ENCODE data around the gene YEATS2. TPM values are rescaled to one million over a fixed set of nuclear protein-coding genes. Genes with fewer than 3 reads are reported as not detected.
A peak's percentile ranks its signal among the peaks of the same experiment; 100 is the strongest.

The YEATS2 gene
- polyA plus RNA-seq, 3 donors = 4.2 to 33.0 (median 5.0) TPM

DNA sequence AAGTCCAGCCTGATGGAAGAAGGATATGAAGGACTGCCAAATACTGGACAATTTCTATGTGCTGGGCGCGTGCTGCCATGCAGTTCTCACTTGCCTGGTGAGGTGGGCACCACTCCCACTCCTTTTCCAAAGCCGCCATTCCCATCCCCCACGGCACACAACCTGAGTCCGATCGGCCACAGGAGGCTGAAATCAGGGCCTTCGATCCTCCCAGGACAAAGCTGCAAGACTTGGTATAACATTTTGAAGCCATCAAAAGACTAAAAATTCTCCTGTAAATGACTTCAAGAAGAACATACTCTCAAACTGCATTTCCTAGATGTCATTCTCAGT, 130.9 kb downstream of the YEATS2 start:
- H3K4me1 ChIP-seq (ENCODE audit: control insufficient read depth in 1 of 2, insufficient read depth in 2 of 2, low read length in 2 of 2) = peaks cover 15 to 21% of the 10 kb centered on the region in 2 donors
- H3K9ac ChIP-seq (ENCODE audit: insufficient read depth, low read length, poor library complexity, severe bottlenecking) = no peak overlapping the region
- intact Hi-C loops (cut with micrococcal nuclease) = loop anchor here in 1 of 2 donors (5.0 kb wide), 1 partner anchor 54 kb away; the partner anchor contains the start of gene PARL
- DNase-seq = no peak
- no peak overlapping the region for H3K4me3 ChIP-seq (replicated peaks in 1 of 3; ENCODE audit: low read depth in 2 of 3, low read length in 3 of 3)
- TF ChIP-seq, protein P1, sequence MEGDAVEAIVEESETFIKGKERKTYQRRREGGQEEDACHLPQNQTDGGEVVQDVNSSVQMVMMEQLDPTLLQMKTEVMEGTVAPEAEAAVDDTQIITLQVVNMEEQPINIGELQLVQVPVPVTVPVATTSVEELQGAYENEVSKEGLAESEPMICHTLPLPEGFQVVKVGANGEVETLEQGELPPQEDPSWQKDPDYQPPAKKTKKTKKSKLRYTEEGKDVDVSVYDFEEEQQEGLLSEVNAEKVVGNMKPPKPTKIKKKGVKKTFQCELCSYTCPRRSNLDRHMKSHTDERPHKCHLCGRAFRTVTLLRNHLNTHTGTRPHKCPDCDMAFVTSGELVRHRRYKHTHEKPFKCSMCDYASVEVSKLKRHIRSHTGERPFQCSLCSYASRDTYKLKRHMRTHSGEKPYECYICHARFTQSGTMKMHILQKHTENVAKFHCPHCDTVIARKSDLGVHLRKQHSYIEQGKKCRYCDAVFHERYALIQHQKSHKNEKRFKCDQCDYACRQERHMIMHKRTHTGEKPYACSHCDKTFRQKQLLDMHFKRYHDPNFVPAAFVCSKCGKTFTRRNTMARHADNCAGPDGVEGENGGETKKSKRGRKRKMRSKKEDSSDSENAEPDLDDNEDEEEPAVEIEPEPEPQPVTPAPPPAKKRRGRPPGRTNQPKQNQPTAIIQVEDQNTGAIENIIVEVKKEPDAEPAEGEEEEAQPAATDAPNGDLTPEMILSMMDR (IDR thresholded peaks at IDR 0.05) = no peak
- H3K9me3 Mint-ChIP-seq = peaks cover 0 to 2% (median 0%) of the 10 kb centered on the region in 7 donors
- no peak overlapping the region for H2AFZ ChIP-seq (ENCODE audit: insufficient read depth, low read depth, low read length, poor library complexity, severe bottlenecking)
- H3K36me3 Mint-ChIP-seq = peaks cover 62 to 65% of the 10 kb centered on the region in 2 donors
- no peak overlapping the region for H3K4me2 ChIP-seq (replicated peaks; ENCODE audit: extremely low read depth, low read length, poor library complexity, severe bottlenecking)
- H3K27ac Mint-ChIP-seq = peak overlapping the region in 2 of 7 donors; percentile 26 to 45
- peaks cover 49 to 60% of the 10 kb centered on the region in 2 donors for H3K36me3 ChIP-seq (replicated peaks in 1 of 2; ENCODE audit: control insufficient read depth in 1 of 2, insufficient read depth in 2 of 2, low read length in 2 of 2)
- peaks cover 16% of the 10 kb centered on the region for H3K4me1 Mint-ChIP-seq
- no peaks in the 10 kb centered on the region for H3K9me3 ChIP-seq (replicated peaks in 1 of 2; ENCODE audit: control insufficient read depth in 1 of 2, insufficient read depth in 1 of 2, low read length in 2 of 2)
- no peak overlapping the region for H3K4me3 Mint-ChIP-seq
- WGBS (ENCODE audit: insufficient coverage) = 98% methylated on average over 5 of the region's 7 CpGs
- H3K27ac ChIP-seq (ENCODE audit: low read depth in 1 of 2, low read length in 2 of 2) = no peak overlapping the region
- peaks cover 46% of the 10 kb centered on the region for H4K20me1 ChIP-seq (ENCODE audit: insufficient read depth, low read length)
- H3K27me3 ChIP-seq (ENCODE audit: control insufficient read depth in 2 of 2, insufficient read depth in 2 of 2, low read length in 2 of 2) = peaks cover 0 to 5% of the 10 kb centered on the region in 2 donors
- no peaks in the 10 kb centered on the region for H3K79me2 ChIP-seq (ENCODE audit: insufficient read depth, low read length)
- H3K27me3 Mint-ChIP-seq (ENCODE audit: low read depth in 3 of 3) = peaks cover 3 to 16% (median 5%) of the 10 kb centered on the region in 3 donors

- peaks cover 1 to 7% (median 2%) of the 10 kb centered on the region in 3 donors for H3K27me3 Mint-ChIP-seq (ENCODE audit: low read depth in 3 of 3)
- no peak overlapping the region for H3K4me3 ChIP-seq (replicated peaks in 1 of 3; ENCODE audit: low read depth in 2 of 3, low read length in 3 of 3)
These were observed 131.9 kb downstream of the YEATS2 start for GRCh38 chr3:183829466-183829865.

More at GRCh38 chr3:183829466-183829865, 131.9 kb downstream of the YEATS2 start:
- Mint-ChIP-seq H3K27ac (no peak overlapping the region), H3K4me3 (no peak overlapping the region), H3K4me1 (peaks cover 10% of the 10 kb centered on the region), H3K36me3 (peaks cover 65 to 74% of the 10 kb centered on the region in 2 donors), H3K9me3 (peaks cover 0 to under 1% (median 0%) of the 10 kb centered on the region in 7 donors)
- peaks cover 0 to 2% of the 10 kb centered on the region in 2 donors for H3K27me3 ChIP-seq (ENCODE audit: control insufficient read depth in 2 of 2, insufficient read depth in 2 of 2, low read length in 2 of 2)
- H3K27ac ChIP-seq (ENCODE audit: low read depth in 1 of 2, low read length in 2 of 2) = no peak overlapping the region
- no peaks in the 10 kb centered on the region for H3K9me3 ChIP-seq (replicated peaks in 1 of 2; ENCODE audit: control insufficient read depth in 1 of 2, insufficient read depth in 1 of 2, low read length in 2 of 2)
- no peak for DNase-seq
- peaks cover 59 to 70% of the 10 kb centered on the region in 2 donors for H3K36me3 ChIP-seq (replicated peaks in 1 of 2; ENCODE audit: control insufficient read depth in 1 of 2, insufficient read depth in 2 of 2, low read length in 2 of 2)
- no peak overlapping the region for H2AFZ ChIP-seq (ENCODE audit: insufficient read depth, low read depth, low read length, poor library complexity, severe bottlenecking)
- H3K4me1 ChIP-seq (ENCODE audit: control insufficient read depth in 1 of 2, insufficient read depth in 2 of 2, low read length in 2 of 2) = peaks cover 8 to 12% of the 10 kb centered on the region in 2 donors
- H3K9ac ChIP-seq (ENCODE audit: insufficient read depth, low read length, poor library complexity, severe bottlenecking) = no peak overlapping the region
- intact Hi-C loops (cut with micrococcal nuclease) = loop anchor here in 1 of 2 donors (5.0 kb wide), 1 partner anchor 53 kb away; the partner anchor contains the start of gene PARL
- TF ChIP-seq, protein P1 (IDR thresholded peaks at IDR 0.05) = no peak
- peaks cover 51% of the 10 kb centered on the region for H4K20me1 ChIP-seq (ENCODE audit: insufficient read depth, low read length)
- no peak overlapping the region for H3K4me2 ChIP-seq (replicated peaks; ENCODE audit: extremely low read depth, low read length, poor library complexity, severe bottlenecking)
- WGBS (ENCODE audit: insufficient coverage) = 98% methylated on average over 4 of the region's 9 CpGs
- H3K79me2 ChIP-seq (ENCODE audit: insufficient read depth, low read length) = no peaks in the 10 kb centered on the region
